ENCODE results near the gene MRPS11. TPM values are rescaled to one million over a fixed set of nuclear protein-coding genes. Genes with fewer than 3 reads are reported as not detected.

MRPS11 gene
- total and polyA plus RNA-seq, 9 donors = 8.3 to 32.4 (median 21.7) TPM

- Histone ChIP-seq H3K36me3 (no peaks in the 10 kb centered on the region), H3K9me3 (no peaks in the 10 kb centered on the region), H3K27ac (no peak overlapping the region), H3K4me3 (no peak overlapping the region), H3K4me1 (ENCODE audit: insufficient read depth) (no peaks in the 10 kb centered on the region), H3K27me3 (no peaks in the 10 kb centered on the region)
- WGBS, 3 donors = 86 to 88% (median 86%) methylated on average over 10 of the region's 10 CpGs
- intact Hi-C loops (cut with DNase I) = no loop called here
- no peak for DNase-seq
- TF ChIP-seq CTCF (IDR thresholded peaks at IDR 0.05) (no peak), EP300 (IDR thresholded peaks at IDR 0.05) (no peak), POLR2A (IDR thresholded peaks at IDR 0.05) (no peak)
These were observed 26.3 kb downstream of the MRPS11 start for GRCh38 chr15:88493844-88494243.

- H3K36me3 ChIP-seq = no peaks in the 10 kb centered on the region
- H3K27ac ChIP-seq = no peak overlapping the region
- intact Hi-C loops (cut with DNase I) = no loop called here
These were observed 29.7 kb downstream of the MRPS11 start for GRCh38 chr15:88497109-88497765.

GRCh38 chr15:88498996-88499395 is 31.5 kb downstream of the MRPS11 start:
- Histone ChIP-seq H3K9me3 (no peaks in the 10 kb centered on the region), H3K36me3 (no peaks in the 10 kb centered on the region), H3K27ac (no peak overlapping the region), H3K27me3 (no peaks in the 10 kb centered on the region), H3K4me1 (ENCODE audit: insufficient read depth) (no peaks in the 10 kb centered on the region), H3K4me3 (no peak overlapping the region)
- 20 to 34% (median 23%) methylated on average over 3 of the region's 3 CpGs for WGBS, 3 donors
- no peak for DNase-seq
- intact Hi-C loops (cut with DNase I) = no loop called here
- TF ChIP-seq CTCF (IDR thresholded peaks at IDR 0.05) = no peak
- no peak for TF ChIP-seq EP300 (IDR thresholded peaks at IDR 0.05)
- no peak for TF ChIP-seq POLR2A (IDR thresholded peaks at IDR 0.05)

More at GRCh38 chr15:88497109-88497765, 29.7 kb downstream of the MRPS11 start:
- Histone ChIP-seq H3K4me1 (ENCODE audit: insufficient read depth) (no peaks in the 10 kb centered on the region), H3K9me3 (no peaks in the 10 kb centered on the region), H3K4me3 (no peak overlapping the region), H3K27me3 (no peaks in the 10 kb centered on the region)
- 60 to 73% (median 67%) methylated on average over 11 of the region's 11 CpGs for WGBS, 3 donors
- no peak for TF ChIP-seq POLR2A (IDR thresholded peaks at IDR 0.05)
- no peak for TF ChIP-seq CTCF (IDR thresholded peaks at IDR 0.05)
- no peak for TF ChIP-seq EP300 (IDR thresholded peaks at IDR 0.05)
- no peak for DNase-seq

- H3K36me3 ChIP-seq = no peaks in the 10 kb centered on the region
- no peaks in the 10 kb centered on the region for H3K9me3 ChIP-seq
- H3K4me3 ChIP-seq = no peak overlapping the region
- intact Hi-C loops (cut with DNase I) = no loop called here
- no peaks in the 10 kb centered on the region for H3K4me1 ChIP-seq (ENCODE audit: insufficient read depth)
- WGBS, 3 donors = 82 to 89% (median 85%) methylated on average over 1 of the region's 1 CpG
- no peaks in the 10 kb centered on the region for H3K27me3 ChIP-seq
- no peak for DNase-seq
- TF ChIP-seq POLR2A (IDR thresholded peaks at IDR 0.05) = no peak
- TF ChIP-seq CTCF (IDR thresholded peaks at IDR 0.05) = no peak
- no peak for TF ChIP-seq EP300 (IDR thresholded peaks at IDR 0.05)
- H3K27ac ChIP-seq = no peak overlapping the region
These were observed 36.9 kb downstream of the MRPS11 start for GRCh38 chr15:88504445-88504844.

All from ovary (tissue), 9 donors.